ENCODE results near the gene NHERF2. TPM values are rescaled to one million over a fixed set of nuclear protein-coding genes. Genes with fewer than 3 reads are reported as not detected.
"Not testable (repeated sequence)": the region's sequence is repeated elsewhere in the genome, so short reads cannot be mapped to it uniquely, and the experiment has no call there.

Gene NHERF2
- total RNA-seq, 2 donors from 2014 or later: 64.0 to 77.9 TPM

DNA sequence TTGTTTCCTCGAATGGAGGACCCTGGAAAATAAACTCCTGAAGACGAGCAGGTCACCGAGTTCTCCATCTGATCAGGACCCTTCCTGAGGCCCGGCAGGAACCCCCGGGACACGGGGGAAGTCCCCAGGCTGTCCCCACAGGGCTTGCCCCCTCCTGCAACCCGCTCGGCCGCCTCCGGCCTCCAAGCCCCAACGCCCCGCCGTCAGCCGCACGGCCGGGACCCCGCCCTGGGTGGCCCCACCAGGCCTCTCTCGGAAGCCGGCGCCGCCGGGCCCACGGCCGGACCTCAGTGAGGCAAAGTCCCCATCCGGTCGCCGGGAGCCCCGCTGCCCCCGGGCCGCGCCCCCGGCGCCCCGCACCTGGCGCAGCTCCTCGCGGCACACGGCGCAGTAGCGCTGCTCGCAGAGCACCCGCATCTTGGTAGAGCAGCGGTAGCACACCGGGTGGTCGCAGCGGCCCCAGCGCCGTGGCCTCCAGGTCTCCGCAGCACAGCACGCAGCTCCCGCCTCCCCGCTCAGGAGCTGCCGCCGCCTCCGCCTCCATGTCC, 17.5 kb upstream of the NHERF2 start:
- peak overlapping the region; percentile 98 for H3K9ac ChIP-seq (ENCODE audit: low read depth in 2 of 2, low read length in 2 of 2)
- H3K27me3 ChIP-seq: no peaks in the 10 kb centered on the region
- peaks cover 27% of the 10 kb centered on the region for H3K4me1 ChIP-seq
- intact Hi-C loops (cut with DNase I): no loop called here
- TF ChIP-seq, protein P1, sequence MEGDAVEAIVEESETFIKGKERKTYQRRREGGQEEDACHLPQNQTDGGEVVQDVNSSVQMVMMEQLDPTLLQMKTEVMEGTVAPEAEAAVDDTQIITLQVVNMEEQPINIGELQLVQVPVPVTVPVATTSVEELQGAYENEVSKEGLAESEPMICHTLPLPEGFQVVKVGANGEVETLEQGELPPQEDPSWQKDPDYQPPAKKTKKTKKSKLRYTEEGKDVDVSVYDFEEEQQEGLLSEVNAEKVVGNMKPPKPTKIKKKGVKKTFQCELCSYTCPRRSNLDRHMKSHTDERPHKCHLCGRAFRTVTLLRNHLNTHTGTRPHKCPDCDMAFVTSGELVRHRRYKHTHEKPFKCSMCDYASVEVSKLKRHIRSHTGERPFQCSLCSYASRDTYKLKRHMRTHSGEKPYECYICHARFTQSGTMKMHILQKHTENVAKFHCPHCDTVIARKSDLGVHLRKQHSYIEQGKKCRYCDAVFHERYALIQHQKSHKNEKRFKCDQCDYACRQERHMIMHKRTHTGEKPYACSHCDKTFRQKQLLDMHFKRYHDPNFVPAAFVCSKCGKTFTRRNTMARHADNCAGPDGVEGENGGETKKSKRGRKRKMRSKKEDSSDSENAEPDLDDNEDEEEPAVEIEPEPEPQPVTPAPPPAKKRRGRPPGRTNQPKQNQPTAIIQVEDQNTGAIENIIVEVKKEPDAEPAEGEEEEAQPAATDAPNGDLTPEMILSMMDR (IDR thresholded peaks at IDR 0.05): no peak
- peak overlapping the region; percentile 72 for H3K27ac ChIP-seq
- H3K4me3 ChIP-seq: peak overlapping the region; percentile 95
- no peak for DNase-seq
- H3K9me3 ChIP-seq: no peaks in the 10 kb centered on the region
- no peaks in the 10 kb centered on the region for H3K36me3 ChIP-seq

DNA sequence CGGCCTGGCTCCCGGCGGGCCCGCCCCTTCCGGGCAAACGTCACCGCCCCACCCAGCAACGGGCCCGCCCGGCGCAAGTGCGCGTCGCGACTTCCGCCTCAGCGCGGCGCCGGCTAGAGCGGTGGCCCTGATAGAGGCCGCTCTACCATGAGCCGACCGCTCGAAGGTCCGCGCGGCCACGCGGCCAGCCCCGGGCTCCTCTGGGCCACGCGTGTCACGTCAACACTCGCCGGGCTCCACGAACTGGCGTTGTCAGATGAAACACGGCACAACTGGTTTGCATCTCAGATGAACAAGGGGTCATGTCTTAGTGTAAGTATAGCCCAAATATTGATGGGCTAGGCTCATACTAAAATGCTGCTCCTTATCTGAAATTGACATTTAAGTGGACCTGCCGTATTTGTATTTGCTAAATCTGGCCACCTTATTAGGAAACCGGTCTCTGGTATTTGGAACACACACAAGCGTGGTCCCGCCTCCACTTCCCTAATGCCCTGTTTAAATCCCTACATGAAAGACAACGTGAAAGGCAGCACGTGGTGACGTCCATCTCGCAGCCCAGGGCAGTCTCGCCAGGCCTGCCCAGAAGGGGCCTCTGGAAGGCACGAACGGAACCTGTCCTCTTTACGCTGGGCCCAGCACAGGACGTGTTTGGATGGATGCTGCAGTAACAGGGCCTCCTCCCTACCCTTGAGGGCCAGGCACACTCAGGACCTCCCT, 16.8 kb upstream of the NHERF2 start, which contains the start of gene ZNF598:
Gene ZNF598, minus strand, starts transcription at position 31 of the 720 bp plus-strand sequence.
- Histone ChIP-seq H3K27ac (peak within 1 kb of the TSS; percentile 88), H3K36me3 (no peaks in the 10 kb centered on the region), H3K4me3 (peak within 1 kb of the TSS; percentile 95), H3K9me3 (no peaks in the 10 kb centered on the region), H3K27me3 (no peaks in the 10 kb centered on the region), H3K4me1 (peaks cover 20% of the 10 kb centered on the region), H3K9ac (ENCODE audit: low read depth in 2 of 2, low read length in 2 of 2) (peak within 1 kb of the TSS; percentile 98)
- TF ChIP-seq, protein P1 (IDR thresholded peaks at IDR 0.05): no peak
- peak; percentile 79 for DNase-seq
- intact Hi-C loops (cut with DNase I): no loop called here

DNA sequence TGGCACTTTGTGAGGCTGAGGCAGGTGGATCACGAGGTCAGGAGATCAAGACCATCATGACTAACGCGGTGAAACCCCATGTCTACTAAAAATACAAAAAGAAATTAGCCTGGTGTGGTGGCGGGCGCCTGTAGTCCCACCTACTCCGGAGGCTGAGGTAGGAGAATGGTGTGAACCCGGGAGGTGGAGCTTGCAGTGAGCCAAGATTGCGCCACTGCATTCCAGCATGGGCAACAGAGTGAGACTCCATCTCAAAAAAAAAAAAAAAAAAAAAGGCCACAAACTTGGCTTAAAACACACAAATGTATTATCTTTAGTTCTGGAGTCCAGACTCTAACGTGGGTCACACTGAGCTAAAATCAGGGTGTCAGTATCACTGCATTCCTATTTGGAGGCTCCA, 15.0 kb upstream of the NHERF2 start:
- H3K9me3 ChIP-seq; H3K27me3 ChIP-seq; intact Hi-C loops (cut with DNase I); H3K27ac ChIP-seq; H3K36me3 ChIP-seq; H3K4me3 ChIP-seq; DNase-seq; H3K9ac ChIP-seq (ENCODE audit: low read depth in 2 of 2, low read length in 2 of 2): not testable (repeated sequence)
- peaks cover 16% of the 10 kb centered on the region for H3K4me1 ChIP-seq

DNA sequence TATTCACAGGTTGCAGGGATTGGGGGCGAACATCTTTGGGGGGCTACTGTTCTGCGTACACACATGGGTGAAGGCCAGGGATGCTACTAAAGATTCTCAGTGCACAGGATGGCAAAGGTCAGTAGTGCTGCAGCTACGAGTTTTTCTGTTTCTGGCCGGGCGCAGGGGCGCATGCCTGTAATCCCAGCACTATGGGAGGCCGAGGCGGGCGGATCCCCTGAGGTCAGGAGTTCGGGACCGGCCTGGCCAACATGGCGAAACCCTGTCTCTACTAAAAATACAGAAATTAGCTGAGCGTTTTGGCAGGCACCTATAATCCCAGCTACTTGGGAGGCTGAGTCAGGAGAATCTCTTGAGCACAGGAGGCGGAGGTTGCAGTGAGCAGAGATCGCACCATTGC, 13.2 kb upstream of the NHERF2 start:
- Histone ChIP-seq H3K36me3 (no peaks in the 10 kb centered on the region), H3K4me3 (no peak overlapping the region), H3K9me3 (no peaks in the 10 kb centered on the region), H3K4me1 (peaks cover 2% of the 10 kb centered on the region), H3K27me3 (no peaks in the 10 kb centered on the region), H3K27ac (no peak overlapping the region), H3K9ac (ENCODE audit: low read depth in 2 of 2, low read length in 2 of 2) (no peak overlapping the region)
- intact Hi-C loops (cut with DNase I): no loop called here
- TF ChIP-seq, protein P1 (IDR thresholded peaks at IDR 0.05): no peak
- DNase-seq: no peak

DNA sequence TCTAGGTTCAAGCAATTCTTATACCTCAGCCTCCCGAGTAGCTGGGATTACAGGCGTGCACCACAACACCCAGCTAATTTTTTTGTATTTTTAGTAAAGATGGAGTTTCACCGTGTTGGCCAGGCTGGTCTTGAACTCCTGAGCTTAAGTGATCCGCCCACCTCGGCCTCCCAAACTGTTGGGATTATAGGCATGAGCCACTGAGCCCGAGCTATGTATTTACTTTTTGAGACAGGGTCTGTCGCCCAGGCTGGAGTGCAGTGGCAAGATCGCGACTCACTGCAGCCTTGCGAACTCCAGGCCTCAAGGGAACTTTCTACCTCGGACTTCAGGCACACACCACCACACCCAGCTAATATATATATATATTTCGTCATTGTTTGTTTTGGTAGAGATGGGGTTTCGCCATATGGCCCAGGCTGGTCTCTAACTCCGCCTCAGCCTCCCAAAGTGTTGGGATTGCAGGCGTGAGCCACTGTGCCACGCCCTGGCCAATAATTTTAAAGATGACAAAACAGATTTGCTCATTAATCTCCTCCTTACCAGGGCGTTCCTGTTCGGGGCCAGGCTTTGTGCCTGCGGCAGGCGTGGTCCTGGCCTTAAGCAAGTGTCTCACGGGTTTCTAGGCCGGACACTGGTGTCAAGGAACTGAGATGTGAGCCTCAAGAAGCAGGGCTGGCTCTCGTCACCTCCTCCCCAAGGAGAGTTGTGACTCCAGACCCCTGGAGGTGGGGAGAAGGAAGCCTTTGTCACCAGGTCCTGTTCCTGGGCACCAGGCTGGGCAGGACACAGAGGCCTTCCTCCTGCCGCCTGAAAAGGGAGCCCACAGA, 11.4 kb upstream of the NHERF2 start:
- peak overlapping the region; percentile 56 to 82 for H3K9ac ChIP-seq (ENCODE audit: low read depth in 2 of 2, low read length in 2 of 2)
- no peak overlapping the region for H3K4me3 ChIP-seq
- peaks cover 7% of the 10 kb centered on the region for H3K4me1 ChIP-seq
- peaks cover 12% of the 10 kb centered on the region for H3K27me3 ChIP-seq
- H3K9me3 ChIP-seq: no peaks in the 10 kb centered on the region
- intact Hi-C loops (cut with DNase I): no loop called here
- peak overlapping the region; percentile 72 for H3K27ac ChIP-seq
- no peaks in the 10 kb centered on the region for H3K36me3 ChIP-seq
- TF ChIP-seq, protein P1 (IDR thresholded peaks at IDR 0.05): no peak
- peak; percentile 80 for DNase-seq

All from colonic mucosa (tissue), 4 donors.